IMR-90 (cell line): Measurements from ENCODE around the gene CA6. TPM values are rescaled to one million over a fixed set of nuclear protein-coding genes. Genes with fewer than 3 reads are reported as not detected.

Experiments used
- ATAC-seq: fragments of 200-7000 bp; cut with Tn5 transposase; 2 replicates; pipeline ENCODE4 v1.9.1; 2020; ENCODE audit warnings: low read depth, mild to moderate bottlenecking, moderate library complexity
- BruUV-seq: library from RNA; stranded (reverse); fragments of 400-500 nt; replicated peaks from 2 replicates; lab custom pipeline; 2021; lab: Mats Ljungman, UMichigan
- CTCF ChIA-PET: fragments of 300-600 bp; formaldehyde crosslinking; extraction: SDS; loops from one replicate; lab custom pipeline; 2021; ENCODE audit warnings: antibody characterized with exemption; lab: Yijun Ruan, JAX
- POLR2A ChIA-PET: fragments of 300-600 bp; sonication (Branson Sonifier 250); formaldehyde crosslinking; loops from one replicate; lab custom pipeline; 2022; ENCODE audit warnings: antibody characterized with exemption; ENCODE audit not compliant: unreplicated experiment; lab: Charles Lee
- DNase-seq: peaks from one replicate; pipeline ENCODE4 v3.0.0; 2013
- H2AFZ ChIP-seq: replicated peaks from 2 replicates; pipeline ENCODE3; 2013; ENCODE audit warnings: low read length, mild to moderate bottlenecking; ENCODE audit not compliant: poor library complexity
- H2AK5ac ChIP-seq: 2 replicates; pipeline ENCODE4 v1.6.1; 2013; ENCODE audit warnings: low read depth, low read length, inconsistent platforms
- H2AK9ac ChIP-seq: replicated peaks from 2 replicates; pipeline ENCODE3; 2013; ENCODE audit warnings: mild to moderate bottlenecking, low read depth, low read length, moderate library complexity; ENCODE audit not compliant: poor library complexity
- H2BK120ac ChIP-seq: 2 replicates; pipeline ENCODE4 v1.6.1; 2013; ENCODE audit warnings: low read depth, low read length, inconsistent platforms
- H2BK15ac ChIP-seq: 3 replicates; pipeline ENCODE4 v1.6.1; 2013; ENCODE audit warnings: low read depth, low read length, inconsistent platforms
- H2BK20ac ChIP-seq: 2 replicates; pipeline ENCODE4 v1.6.1; 2013; ENCODE audit warnings: low read depth, mild to moderate bottlenecking, inconsistent platforms, low read length, moderate library complexity
- H2BK5ac ChIP-seq: 2 replicates; pipeline ENCODE4 v1.6.1; 2013; ENCODE audit warnings: mild to moderate bottlenecking, low read depth, low read length, inconsistent platforms; ENCODE audit not compliant: poor library complexity, severe bottlenecking
- H3K14ac ChIP-seq: replicated peaks from 2 replicates; pipeline ENCODE4 v1.6.1; 2013; ENCODE audit warnings: low read depth, low read length, inconsistent platforms
- H3K18ac ChIP-seq: 2 replicates; pipeline ENCODE4 v1.6.1; 2013; ENCODE audit warnings: low read depth, low read length, control low read depth
- H3K23ac ChIP-seq: 2 replicates; pipeline ENCODE4 v1.6.1; 2013; ENCODE audit warnings: low read depth, low read length, inconsistent platforms
- H3K27ac ChIP-seq: 2 replicates; pipeline ENCODE4 v1.5.1; 2013; ENCODE audit warnings: mild to moderate bottlenecking, control low read depth, low read length; ENCODE audit not compliant: insufficient read depth
- H3K27me3 ChIP-seq: 2 replicates; pipeline ENCODE4 v1.6.1; 2013; ENCODE audit warnings: low read length; ENCODE audit not compliant: control insufficient read depth, insufficient read depth
- H3K36me3 ChIP-seq: 2 replicates; pipeline ENCODE4 v1.6.1; 2013; ENCODE audit warnings: low read length, mixed read lengths; ENCODE audit not compliant: control insufficient read depth, insufficient read depth
- H3K4ac ChIP-seq: 2 replicates; pipeline ENCODE4 v1.6.1; 2013; ENCODE audit warnings: low read depth, low read length, inconsistent platforms
- H3K4me1 ChIP-seq: 2 replicates; pipeline ENCODE4 v1.6.1; 2013; ENCODE audit warnings: low read length, mixed read lengths; ENCODE audit not compliant: control insufficient read depth, insufficient read depth
- H3K4me2 ChIP-seq: 2 replicates; pipeline ENCODE4 v1.6.1; 2013; ENCODE audit warnings: low read depth, mild to moderate bottlenecking, control low read depth, low read length, moderate library complexity
- H3K4me3 ChIP-seq: 2 replicates; pipeline ENCODE4 v1.5.1; 2013; ENCODE audit warnings: low read depth, mild to moderate bottlenecking, control low read depth, low read length, moderate library complexity; ENCODE audit not compliant: insufficient read depth
- H3K56ac ChIP-seq: 2 replicates; pipeline ENCODE4 v1.6.1; 2013; ENCODE audit warnings: low read length, inconsistent platforms; ENCODE audit not compliant: insufficient read depth; ENCODE audit errors: extremely low read depth
- H3K79me1 ChIP-seq, 2 experiments: 2 replicates each; pipeline ENCODE4 v1.6.1; 2013; ENCODE audit warnings: low read length in 2 of 2, inconsistent platforms in 1 of 2, low read depth in 1 of 2
- H3K9ac ChIP-seq: 2 replicates; pipeline ENCODE4 v1.6.1; 2013; ENCODE audit warnings: low read depth, low read length, control low read depth
- H3K9me1 ChIP-seq: 2 replicates; pipeline ENCODE4 v1.6.1; 2013; ENCODE audit warnings: low read length, inconsistent platforms; ENCODE audit not compliant: insufficient read depth
- H3K9me3 ChIP-seq: 2 replicates; pipeline ENCODE4 v1.6.1; 2013; ENCODE audit warnings: low read length; ENCODE audit not compliant: control insufficient read depth, insufficient read depth
- H4K20me1 ChIP-seq: 2 replicates; pipeline ENCODE4 v1.6.1; 2013; ENCODE audit warnings: low read length, inconsistent platforms; ENCODE audit not compliant: insufficient read depth
- H4K5ac ChIP-seq: 2 replicates; pipeline ENCODE4 v1.6.1; 2013; ENCODE audit warnings: mild to moderate bottlenecking, low read depth, low read length, control low read depth
- H4K8ac ChIP-seq, 2 experiments: 2 replicates each; pipeline ENCODE4 v1.6.1; 2013; ENCODE audit warnings: low read depth in 2 of 2, low read length in 2 of 2, control low read depth in 1 of 2, inconsistent platforms in 1 of 2
- H4K91ac ChIP-seq: 2 replicates; pipeline ENCODE4 v1.6.1; 2013; ENCODE audit warnings: low read depth, low read length, inconsistent platforms; ENCODE audit not compliant: insufficient read depth
- BHLHE40 ChIP-seq: fragments of 150-350 bp; IDR thresholded peaks from 2 replicates; pipeline ENCODE4 v1.6.1; 2016; ENCODE audit warnings: mild to moderate bottlenecking, low read depth, low read length
- CEBPB ChIP-seq: IDR thresholded peaks from 2 replicates; pipeline ENCODE4 v1.6.1; 2012; ENCODE audit warnings: low read depth, low read length, improper control_type of control experiment
- CHD1 ChIP-seq: IDR thresholded peaks from 2 replicates; pipeline ENCODE4 v1.6.1; 2012; ENCODE audit warnings: low read depth, low read length, improper control_type of control experiment
- CTCF ChIP-seq: conservative IDR thresholded peaks from 2 replicates; pipeline ENCODE4 v1.5.1; 2012; ENCODE audit warnings: mild to moderate bottlenecking, low read depth, low read length, improper control_type of control experiment
- ELK1 ChIP-seq: fragments of 150-350 bp; IDR thresholded peaks from 2 replicates; pipeline ENCODE4 v1.6.1; 2016; ENCODE audit warnings: low read depth, mild to moderate bottlenecking, low read length, moderate library complexity, borderline replicate concordance
- FOS ChIP-seq: fragments of 150-350 bp; IDR thresholded peaks from 2 replicates; pipeline ENCODE4 v1.6.1; 2016; ENCODE audit warnings: low read depth, low read length
- MAFK ChIP-seq: IDR thresholded peaks from 2 replicates; pipeline ENCODE4 v1.6.1; 2012; ENCODE audit warnings: low read depth, low read length, improper control_type of control experiment
- MAZ ChIP-seq: IDR thresholded peaks from 2 replicates; pipeline ENCODE4 v1.6.1; 2012; ENCODE audit warnings: low read depth, mild to moderate bottlenecking, low read length, improper control_type of control experiment, moderate library complexity, borderline replicate concordance
- MXI1 ChIP-seq: IDR thresholded peaks from 2 replicates; pipeline ENCODE4 v1.6.1; 2012; ENCODE audit warnings: low read depth, mild to moderate bottlenecking, low read length, moderate library complexity, borderline replicate concordance
- NFE2L2 ChIP-seq: fragments of 150-350 bp; IDR thresholded peaks from 2 replicates; pipeline ENCODE4 v1.6.1; 2016; ENCODE audit warnings: low read depth, mild to moderate bottlenecking, low read length
- POLR2A ChIP-seq: IDR thresholded peaks from 2 replicates; pipeline ENCODE4 v1.6.1; 2012; ENCODE audit warnings: mild to moderate bottlenecking, low read depth, low read length
- RCOR1 ChIP-seq: IDR thresholded peaks from 2 replicates; pipeline ENCODE4 v1.6.1; 2012; ENCODE audit warnings: mild to moderate bottlenecking, low read length, improper control_type of control experiment; ENCODE audit not compliant: insufficient replicate concordance
- RFX5 ChIP-seq: IDR thresholded peaks from 2 replicates; pipeline ENCODE4 v1.8.0; 2012; ENCODE audit warnings: low read depth, mild to moderate bottlenecking, low read length, moderate library complexity
- SMC3 ChIP-seq: fragments of 150-350 bp; IDR thresholded peaks from 2 replicates; pipeline ENCODE4 v1.6.1; 2016; ENCODE audit warnings: low read depth, mild to moderate bottlenecking, antibody characterized with exemption, low read length, moderate library complexity
- USF2 ChIP-seq: fragments of 150-350 bp; IDR thresholded peaks from 2 replicates; pipeline ENCODE4 v1.6.1; 2017; ENCODE audit warnings: mild to moderate bottlenecking, antibody characterized with exemption, low read length, low read depth
- WGBS, 2 experiments: methylation state at CpG; one replicate each; pipeline versions ENCODE4 v1.1.5 to v1.1.7; 2013; ENCODE audit warnings: missing lambda C conversion rate in 2 of 2; ENCODE audit not compliant: insufficient read length in 1 of 2; ENCODE audit errors: extremely low coverage in 2 of 2; 5-methylcytosine and 5-hydroxymethylcytosine counted together
- dilution Hi-C: fragments of 300-500 bp; cut with HindIII; formaldehyde crosslinking; loops from one replicate; pipeline ENCODE4 v1.14.3; 2018; ENCODE audit warnings: low sequenced_read_pairs; ENCODE audit not compliant: unreplicated experiment
- in situ Hi-C: fragments of 300-500 bp; cut with MboI; formaldehyde crosslinking; loops from 3 replicates; pipeline ENCODE4 v1.14.3; 2019; ENCODE audit warnings: low sequenced_read_pairs, inconsistent platforms, mixed read lengths
- intact Hi-C: fragments of 100-400 bp; cut with micrococcal nuclease; formaldehyde crosslinking; loops from 2 replicates; pipeline ENCODE4 v1.10.0; 2022
- polyA plus RNA-seq, 3 experiments: library from polyadenylated mRNA; depleted of rRNA; stranded (reverse); fragments of >200 nt; gene quantifications; 2 replicates each; pipeline ENCODE4 v1.2.3, GENCODE V29; 2012; ENCODE audit warnings: low replicate concordance in 1 of 3
- total RNA-seq: library from RNA; depleted of rRNA; stranded (reverse); fragments of >200 nt; gene quantifications from 2 replicates; pipeline ENCODE4 v1.2.3, GENCODE V29; 2012

CA6 gene
- total and polyA plus RNA-seq, 2 of the 4 experiments (the other 2 are of a cell fraction): not detected

GRCh38 chr1:8915446-8915845 lies 30.2 kb upstream of the CA6 start:
- Histone ChIP-seq H3K9ac (no peak overlapping the region), H4K91ac (no peak overlapping the region), H4K20me1 (no peaks in the 10 kb centered on the region), H3K36me3 (no peaks in the 10 kb centered on the region), H3K9me1 (no peaks in the 10 kb centered on the region), H3K56ac (no peak overlapping the region), H2AK5ac (no peak overlapping the region), H3K4me3 (no peak overlapping the region), H4K8ac (no peak overlapping the region), H2BK15ac (no peak overlapping the region), H4K5ac (no peak overlapping the region), H3K27ac (no peak overlapping the region), H3K79me1 (no peaks in the 10 kb centered on the region), H3K23ac (no peak overlapping the region), H3K18ac (no peak overlapping the region), H2AK9ac (no peak overlapping the region), H2BK5ac (no peak overlapping the region), H2BK120ac (no peak overlapping the region), H3K4me2 (no peak overlapping the region), H3K14ac (no peak overlapping the region), H3K27me3 (peaks cover 2% of the 10 kb centered on the region; the same call in 1 of the 2 replicates), H2AFZ (no peak overlapping the region), H3K9me3 (no peaks in the 10 kb centered on the region), H2BK20ac (no peak overlapping the region), H3K4ac (no peak overlapping the region), H3K4me1 (no peaks in the 10 kb centered on the region)
- intact Hi-C loops (no loop called here), dilution Hi-C loops (no loop called here), in situ Hi-C loops (loop anchor here (5.0 to 25.0 kb wide), 3 partner anchors 72 to 572 kb away; no protein-coding TSS in a partner anchor)
- ChIA-PET POLR2A (no interaction called here), CTCF (interaction anchor here (0.9 to 2.6 kb wide), 5 partner anchors 56 to 186 kb away, joined by 3 to 11 read pairs (median 4); no protein-coding TSS in a partner anchor)
- 0% methylated on average over 1 of the region's 3 CpGs; no CpG with 5 or more reads in 1 of the 2 experiments for WGBS, 2 experiments
- DNase-seq (no peak), ATAC-seq (no peak)
- no peak for TF ChIP-seq CEBPB
- TF ChIP-seq MAFK: no peak
- no peak for TF ChIP-seq USF2
- TF ChIP-seq ELK1: no peak
- no peak for TF ChIP-seq MAZ
- TF ChIP-seq SMC3: no peak
- no peak for TF ChIP-seq POLR2A
- no peak for TF ChIP-seq CHD1
- no peak for TF ChIP-seq CTCF
- TF ChIP-seq MXI1: no peak
- TF ChIP-seq NFE2L2: no peak
- no peak for TF ChIP-seq FOS
- no peak for TF ChIP-seq RCOR1
- no peak for TF ChIP-seq BHLHE40
- no peak for TF ChIP-seq RFX5
- BruUV-seq: no TSS peak
